BLaER1 treated with 17β-estradiol and CSF1 and Interleukin-3, amounts not matched to agents 10 nM and 100 nM (cell line): ENCODE results near the gene HSPA4.

ENCODE experiments used
- H3K27ac ChIP-seq, 11 experiments: shearing (Covaris generic); formaldehyde crosslinking; 2 replicates each; pipeline ENCODE4 v1.8.1; 2022
- H3K27me3 ChIP-seq, 11 experiments: shearing (Covaris generic); formaldehyde crosslinking; 2 replicates each; pipeline ENCODE4 v1.8.1; 2022
- H3K36me3 ChIP-seq, 11 experiments: shearing (Covaris generic); formaldehyde crosslinking; 2 replicates each; pipeline ENCODE4 v1.8.1; 2022
- H3K4me1 ChIP-seq, 10 experiments: shearing (Covaris generic); formaldehyde crosslinking; 2 replicates each; pipeline ENCODE4 v1.8.1; 2022
- H3K4me2 ChIP-seq, 11 experiments: shearing (Covaris generic); formaldehyde crosslinking; 2 replicates each; pipeline ENCODE4 v1.8.1; 2022
- H3K4me3 ChIP-seq, 10 experiments: shearing (Covaris generic); formaldehyde crosslinking; 2 replicates each; pipeline ENCODE4 v1.8.1; 2022
- H3K9ac ChIP-seq, 11 experiments: shearing (Covaris generic); formaldehyde crosslinking; 2 replicates each; pipeline ENCODE4 v1.8.1; 2022
- H3K9me3 ChIP-seq, 11 experiments: shearing (Covaris generic); formaldehyde crosslinking; replicated peaks in 1 of 11; 2 replicates each; pipeline ENCODE4 v1.8.1; 2022
- H4K20me1 ChIP-seq, 11 experiments: shearing (Covaris generic); formaldehyde crosslinking; 2 replicates each; pipeline ENCODE4 v1.8.1; 2022
- Cebpa-rat ChIP-seq, 11 experiments: shearing (Covaris generic); IDR thresholded peaks; 2 replicates each; pipeline ENCODE4 v1.8.1; 2022

HSPA4 gene

GRCh38 chr5:133113331-133114061 is 61.7 kb downstream of the HSPA4 start:
- no peaks in the 10 kb centered on the region for H3K9me3 ChIP-seq

GRCh38 chr5:133114166-133114932 is 62.5 kb downstream of the HSPA4 start:
- H4K20me1 ChIP-seq, result no peaks in the 10 kb centered on the region
- no peaks in the 10 kb centered on the region for H3K27me3 ChIP-seq
- peaks cover 0 to 71% (median 40%) of the 10 kb centered on the region in 10 experiments; a peak in 14 of 20 replicates for H3K4me1 ChIP-seq
- no peaks in the 10 kb centered on the region for H3K36me3 ChIP-seq
- H3K4me3 ChIP-seq, result no peak overlapping the region
- H3K9me3 ChIP-seq, result no peaks in the 10 kb centered on the region
- H3K9ac ChIP-seq, result no peak overlapping the region
- no peak for TF ChIP-seq Cebpa-rat (IDR thresholded peaks at IDR 0.05)
- peak overlapping the region in 6 of 11 experiments; percentile 45 to 68 (median 58); a peak in 11 of 22 replicates for H3K4me2 ChIP-seq
- no peak overlapping the region for H3K27ac ChIP-seq

More at GRCh38 chr5:133113331-133114061, 61.7 kb downstream of the HSPA4 start:
- Histone ChIP-seq H4K20me1 (no peaks in the 10 kb centered on the region), H3K4me2 (peak overlapping the region in 9 of 11 experiments; percentile 26 to 68 (median 56); a peak in 16 of 22 replicates), H3K9ac (no peak overlapping the region; a peak in 2 of 22 replicates), H3K27me3 (no peaks in the 10 kb centered on the region), H3K27ac (no peak overlapping the region), H3K36me3 (no peaks in the 10 kb centered on the region), H3K4me1 (peaks cover 0 to 63% (median 36%) of the 10 kb centered on the region in 10 experiments; a peak in 15 of 20 replicates), H3K4me3 (no peak overlapping the region)
- no peak for TF ChIP-seq Cebpa-rat (IDR thresholded peaks at IDR 0.05)

GRCh38 chr5:133114933-133115310 is 63.1 kb downstream of the HSPA4 start:
- no peaks in the 10 kb centered on the region for H3K9me3 ChIP-seq
- no peaks in the 10 kb centered on the region for H3K36me3 ChIP-seq
- no peak overlapping the region for H3K4me3 ChIP-seq
- peak overlapping the region in 6 of 11 experiments; percentile 7 to 68 (median 58); a peak in 8 of 22 replicates for H3K4me2 ChIP-seq
- H3K4me1 ChIP-seq, result peaks cover 0 to 77% (median 45%) of the 10 kb centered on the region in 10 experiments; a peak in 15 of 20 replicates
- no peaks in the 10 kb centered on the region for H3K27me3 ChIP-seq
- H3K27ac ChIP-seq, result no peak overlapping the region
- H4K20me1 ChIP-seq, result no peaks in the 10 kb centered on the region
- H3K9ac ChIP-seq, result no peak overlapping the region
- TF ChIP-seq Cebpa-rat (IDR thresholded peaks at IDR 0.05), result no peak

- TF ChIP-seq Cebpa-rat (IDR thresholded peaks at IDR 0.05), result no peak
- Histone ChIP-seq H4K20me1 (no peaks in the 10 kb centered on the region), H3K4me3 (no peak overlapping the region), H3K4me1 (peaks cover 16 to 82% (median 58%) of the 10 kb centered on the region in 10 experiments; a peak in 19 of 20 replicates), H3K4me2 (no peak overlapping the region; a peak in 1 of 22 replicates), H3K36me3 (no peaks in the 10 kb centered on the region), H3K9ac (no peak overlapping the region), H3K27me3 (no peaks in the 10 kb centered on the region), H3K27ac (no peak overlapping the region), H3K9me3 (no peaks in the 10 kb centered on the region)
Measured at GRCh38 chr5:133116601-133117000, 64.8 kb downstream of the HSPA4 start.

- Histone ChIP-seq H3K27ac (no peak overlapping the region), H3K27me3 (no peaks in the 10 kb centered on the region), H4K20me1 (no peaks in the 10 kb centered on the region), H3K4me2 (no peak overlapping the region), H3K9ac (no peak overlapping the region), H3K4me3 (no peak overlapping the region), H3K4me1 (peaks cover 17 to 82% (median 61%) of the 10 kb centered on the region in 10 experiments; a peak in 19 of 20 replicates), H3K36me3 (no peaks in the 10 kb centered on the region), H3K9me3 (no peaks in the 10 kb centered on the region)
- TF ChIP-seq Cebpa-rat (IDR thresholded peaks at IDR 0.05), result no peak
Measured at GRCh38 chr5:133117166-133117911, 65.5 kb downstream of the HSPA4 start.

GRCh38 chr5:133117912-133118445 is 66.2 kb downstream of the HSPA4 start:
- no peak overlapping the region for H3K9ac ChIP-seq
- 0 out of 22 replicates have a peak overlapping the region, but pooled peaks of 1 of the 11 experiments have one; percentile 11 for H3K4me2 ChIP-seq
- no peaks in the 10 kb centered on the region for H3K27me3 ChIP-seq
- H3K4me3 ChIP-seq, result no peak overlapping the region
- H3K27ac ChIP-seq, result no peak overlapping the region
- TF ChIP-seq Cebpa-rat (IDR thresholded peaks at IDR 0.05), result no peak
- no peaks in the 10 kb centered on the region for H3K9me3 ChIP-seq
- H3K36me3 ChIP-seq, result no peaks in the 10 kb centered on the region
- H4K20me1 ChIP-seq, result no peaks in the 10 kb centered on the region; a peak in 1 of 22 replicates
- peaks cover 17 to 76% (median 55%) of the 10 kb centered on the region in 10 experiments; a peak in 19 of 20 replicates for H3K4me1 ChIP-seq

- H3K27me3 ChIP-seq, result no peaks in the 10 kb centered on the region
- H4K20me1 ChIP-seq, result no peaks in the 10 kb centered on the region; a peak in 1 of 22 replicates
- H3K36me3 ChIP-seq, result no peaks in the 10 kb centered on the region
- H3K9ac ChIP-seq, result no peak overlapping the region
- TF ChIP-seq Cebpa-rat (IDR thresholded peaks at IDR 0.05), result no peak
- H3K4me3 ChIP-seq, result no peak overlapping the region
- H3K9me3 ChIP-seq, result no peaks in the 10 kb centered on the region
- no peak overlapping the region for H3K27ac ChIP-seq
- H3K4me2 ChIP-seq, result peak overlapping the region in 6 of 11 experiments; percentile 11 to 86 (median 49); a peak in 10 of 22 replicates
- peaks cover 17 to 68% (median 48%) of the 10 kb centered on the region in 10 experiments; a peak in 19 of 20 replicates for H3K4me1 ChIP-seq
Measured at GRCh38 chr5:133118741-133119140, 66.9 kb downstream of the HSPA4 start.

GRCh38 chr5:133119233-133119711 is 67.5 kb downstream of the HSPA4 start:
- no peak overlapping the region for H3K4me3 ChIP-seq
- no peaks in the 10 kb centered on the region for H3K9me3 ChIP-seq
- no peak overlapping the region for H3K27ac ChIP-seq
- no peaks in the 10 kb centered on the region for H3K27me3 ChIP-seq
- no peak overlapping the region for H3K9ac ChIP-seq
- no peaks in the 10 kb centered on the region for H3K36me3 ChIP-seq
- H3K4me1 ChIP-seq, result peaks cover 17 to 63% (median 43%) of the 10 kb centered on the region in 10 experiments; a peak in 19 of 20 replicates
- no peak for TF ChIP-seq Cebpa-rat (IDR thresholded peaks at IDR 0.05)
- no peaks in the 10 kb centered on the region; a peak in 1 of 22 replicates for H4K20me1 ChIP-seq
- H3K4me2 ChIP-seq, result peak overlapping the region in 6 of 11 experiments; percentile 11 to 86 (median 49); a peak in 11 of 22 replicates
